OCI-LY7 (cell line): ENCODE results near the gene TAF1B. TPM values are rescaled to one million over a fixed set of nuclear protein-coding genes. Genes with fewer than 3 reads are reported as not detected.

Experiments used
- BruUV-seq: library from RNA; stranded (reverse); fragments of 400-500 nt; replicated peaks from 2 replicates; lab custom pipeline; 2021; lab: Mats Ljungman, UMichigan
- CTCF ChIA-PET: fragments of 300-600 bp; sonication (Branson Sonifier 250); formaldehyde crosslinking; loops from one replicate; lab custom pipeline; 2022; ENCODE audit warnings: antibody characterized with exemption; ENCODE audit not compliant: unreplicated experiment; lab: Charles Lee
- POLR2A ChIA-PET: fragments of 300-600 bp; sonication (Branson Sonifier 250); formaldehyde crosslinking; loops from one replicate; lab custom pipeline; 2022; ENCODE audit warnings: antibody characterized with exemption; lab: Charles Lee
- DNase-seq: peaks from one replicate; pipeline ENCODE4 v3.0.0-alpha.2; 2015; ENCODE audit warnings: low spot score
- H2AFZ ChIP-seq: fragments of 200-600 bp; sonication (generic), shearing (Covaris generic); 2 replicates; pipeline ENCODE4 v1.6.1; 2014; ENCODE audit warnings: mild to moderate bottlenecking, antibody characterized with exemption, low read length, moderate library complexity
- H3K27ac ChIP-seq: fragments of 200-600 bp; sonication (generic); 2 replicates; pipeline ENCODE4 v1.5.1; 2014; ENCODE audit warnings: mixed run types, low read depth, mild to moderate bottlenecking, moderate library complexity, low read length, inconsistent platforms; ENCODE audit not compliant: poor library complexity, severe bottlenecking
- H3K36me3 ChIP-seq: fragments of 200-600 bp; sonication (generic); 2 replicates; pipeline ENCODE4 v1.6.1; 2014; ENCODE audit warnings: mild to moderate bottlenecking, antibody characterized with exemption, low read length, moderate library complexity, mixed read lengths; ENCODE audit not compliant: insufficient read depth
- H3K4me1 ChIP-seq: fragments of 200-600 bp; sonication (generic); 2 replicates; pipeline ENCODE4 v1.5.1; 2014; ENCODE audit warnings: mild to moderate bottlenecking, low read length; ENCODE audit not compliant: insufficient read depth, poor library complexity, severe bottlenecking
- H3K4me2 ChIP-seq: fragments of 200-600 bp; sonication (generic); 2 replicates; pipeline ENCODE4 v1.6.1; 2014; ENCODE audit warnings: mild to moderate bottlenecking, low read length
- H3K4me3 ChIP-seq: fragments of 200-600 bp; sonication (generic); 2 replicates; pipeline ENCODE4 v1.5.1; 2014; ENCODE audit warnings: mild to moderate bottlenecking, low read depth, low read length; ENCODE audit not compliant: poor library complexity, severe bottlenecking
- H3K79me2 ChIP-seq: fragments of 200-600 bp; sonication (generic); 2 replicates; pipeline ENCODE4 v1.6.1; 2016; ENCODE audit warnings: low read depth, mild to moderate bottlenecking, low read length, moderate library complexity, mixed read lengths; ENCODE audit not compliant: insufficient read depth
- H3K9me2 ChIP-seq: fragments of 200-600 bp; sonication (generic); 2 replicates; pipeline ENCODE4 v1.6.1; 2016; ENCODE audit warnings: mild to moderate bottlenecking, low read length, mixed read lengths; ENCODE audit not compliant: insufficient read depth
- H3K9me3 ChIP-seq: fragments of 200-600 bp; sonication (generic); 2 replicates; pipeline ENCODE4 v1.6.1; 2014; ENCODE audit warnings: mild to moderate bottlenecking, mixed run types, low read length, mixed read lengths
- H4K20me1 ChIP-seq: fragments of 200-600 bp; sonication (generic); 2 replicates; pipeline ENCODE4 v1.6.1; 2014; ENCODE audit warnings: mild to moderate bottlenecking, antibody characterized with exemption, low read length, moderate library complexity, mixed read lengths; ENCODE audit not compliant: insufficient read depth
- EZH2phosphoT487 ChIP-seq: fragments of 200-600 bp; sonication (generic); IDR thresholded peaks from 2 replicates; pipeline ENCODE4 v1.6.1; 2018; ENCODE audit warnings: low read depth, borderline replicate concordance, mild to moderate bottlenecking, mixed run types, antibody characterized with exemption, low read length, moderate library complexity, mixed read lengths
- intact Hi-C: fragments of 100-400 bp; cut with micrococcal nuclease; formaldehyde crosslinking; loops from one replicate; pipeline ENCODE4 v1.10.0; 2022; ENCODE audit not compliant: unreplicated experiment
- total RNA-seq, 2 experiments: library from RNA; depleted of rRNA in 1 of 2; stranded (reverse); fragments of >200 nt in 1 of 2; shearing (Covaris generic) in 1 of 2; gene quantifications; 2 replicates each; pipeline ENCODE4 v1.2.3, GENCODE V29; 2014 to 2022
- TF ChIP-seq, protein P1 (sequence below): fragments of 200-600 bp; sonication (generic); conservative IDR thresholded peaks from 2 replicates; pipeline ENCODE4 v1.5.1; 2014; ENCODE audit warnings: mild to moderate bottlenecking, antibody characterized with exemption, low read length, moderate library complexity, mixed read lengths

The TAF1B gene
- total RNA-seq, 2 experiments from 2014 or later, result 25.1 to 35.3 TPM

DNA sequence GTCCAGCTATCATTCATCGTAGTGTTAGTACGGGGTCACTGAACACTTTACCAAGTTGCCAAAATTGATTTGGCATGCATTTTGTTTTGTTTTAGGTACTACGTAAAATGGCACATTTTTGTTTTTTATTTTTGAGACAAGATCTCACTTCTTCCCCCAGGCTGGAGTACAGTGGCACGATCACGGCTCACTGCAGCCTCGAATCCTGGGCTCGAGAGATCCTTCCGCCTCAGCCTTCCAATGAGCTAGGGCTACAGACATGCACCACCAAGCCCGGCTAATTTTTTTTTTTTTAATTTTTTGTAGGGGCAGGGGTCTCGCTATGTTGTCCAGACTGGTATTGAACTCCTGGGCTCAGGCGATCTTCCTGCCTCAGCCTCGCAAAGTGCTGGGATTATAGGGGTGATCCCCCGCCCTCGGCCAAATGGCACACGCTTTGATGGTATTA, 786 bp downstream of the TAF1B start:
- Histone ChIP-seq H3K79me2 (peaks cover 35% of the 10 kb centered on the region), H3K4me1 (peaks cover 32% of the 10 kb centered on the region), H3K27ac (peak overlapping the region; percentile 62), H3K9me3 (no peaks in the 10 kb centered on the region), H4K20me1 (peaks cover 11% of the 10 kb centered on the region; the same call in 1 of the 2 replicates), H3K4me3 (peak overlapping the region; percentile 82), H3K36me3 (peaks cover 42% of the 10 kb centered on the region), H3K9me2 (no peaks in the 10 kb centered on the region), H2AFZ (peak overlapping the region; percentile 89; the same call in 1 of the 2 replicates), H3K4me2 (peak overlapping the region; percentile 93)
- BruUV-seq, result no TSS peak
- CTCF ChIA-PET, result interaction anchor here (0.8 to 1.0 kb wide), 2 partner anchors 8 to 45 kb away, joined by 3 read pairs; no protein-coding TSS in a partner anchor
- POLR2A ChIA-PET, result interaction anchor here (0.8 to 1.2 kb wide), 2 partner anchors 38 to 72 kb away, joined by 3 to 5 read pairs; no protein-coding TSS in a partner anchor
- peak; percentile 40 for DNase-seq
- TF ChIP-seq, protein P1, sequence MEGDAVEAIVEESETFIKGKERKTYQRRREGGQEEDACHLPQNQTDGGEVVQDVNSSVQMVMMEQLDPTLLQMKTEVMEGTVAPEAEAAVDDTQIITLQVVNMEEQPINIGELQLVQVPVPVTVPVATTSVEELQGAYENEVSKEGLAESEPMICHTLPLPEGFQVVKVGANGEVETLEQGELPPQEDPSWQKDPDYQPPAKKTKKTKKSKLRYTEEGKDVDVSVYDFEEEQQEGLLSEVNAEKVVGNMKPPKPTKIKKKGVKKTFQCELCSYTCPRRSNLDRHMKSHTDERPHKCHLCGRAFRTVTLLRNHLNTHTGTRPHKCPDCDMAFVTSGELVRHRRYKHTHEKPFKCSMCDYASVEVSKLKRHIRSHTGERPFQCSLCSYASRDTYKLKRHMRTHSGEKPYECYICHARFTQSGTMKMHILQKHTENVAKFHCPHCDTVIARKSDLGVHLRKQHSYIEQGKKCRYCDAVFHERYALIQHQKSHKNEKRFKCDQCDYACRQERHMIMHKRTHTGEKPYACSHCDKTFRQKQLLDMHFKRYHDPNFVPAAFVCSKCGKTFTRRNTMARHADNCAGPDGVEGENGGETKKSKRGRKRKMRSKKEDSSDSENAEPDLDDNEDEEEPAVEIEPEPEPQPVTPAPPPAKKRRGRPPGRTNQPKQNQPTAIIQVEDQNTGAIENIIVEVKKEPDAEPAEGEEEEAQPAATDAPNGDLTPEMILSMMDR, result no peak
- no peak for TF ChIP-seq EZH2phosphoT487
- intact Hi-C loops, result loop anchor here (5.0 to 10.0 kb wide), 2 partner anchors 422 to 601 kb away; partner anchors contain the start of genes CPSF3, ITGB1BP1 and ODC1

DNA sequence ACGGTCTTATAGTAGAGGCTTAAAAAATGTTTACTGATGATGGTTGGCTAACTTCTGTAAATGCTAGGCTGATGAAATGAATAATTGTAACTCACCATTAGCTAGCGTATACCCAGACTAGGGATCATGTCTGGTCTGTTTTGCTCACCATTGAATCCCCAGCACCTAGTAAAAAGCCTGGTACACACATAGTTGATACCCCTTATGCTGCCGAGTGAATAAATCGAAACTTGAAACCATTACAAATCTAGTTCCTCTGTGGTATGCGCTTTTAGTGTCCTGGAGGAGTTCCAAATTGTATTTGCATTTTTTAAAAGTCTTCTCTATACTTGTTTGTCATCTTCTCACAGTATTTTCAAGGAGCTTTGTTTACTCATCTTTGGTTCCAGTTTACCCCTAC, 1.3 kb downstream of the TAF1B start:
- intact Hi-C loops, result loop anchor here (5.0 to 10.0 kb wide), 2 partner anchors 422 to 600 kb away; partner anchors contain the start of genes CPSF3, ITGB1BP1 and ODC1
- Histone ChIP-seq H4K20me1 (peaks cover 11% of the 10 kb centered on the region; the same call in 1 of the 2 replicates), H3K79me2 (peaks cover 35% of the 10 kb centered on the region), H3K36me3 (peaks cover 48% of the 10 kb centered on the region), H2AFZ (peak overlapping the region; percentile 89; the same call in 1 of the 2 replicates), H3K9me2 (no peaks in the 10 kb centered on the region), H3K27ac (peak overlapping the region; percentile 62), H3K4me3 (peak overlapping the region; percentile 82), H3K4me1 (peaks cover 32% of the 10 kb centered on the region), H3K4me2 (peak overlapping the region; percentile 93), H3K9me3 (no peaks in the 10 kb centered on the region)
- no TSS peak for BruUV-seq
- CTCF ChIA-PET, result interaction anchor here (1.0 kb wide), 1 partner anchor 9 kb away, joined by 3 read pairs; no protein-coding TSS in a partner anchor
- DNase-seq, result peak; percentile 31
- POLR2A ChIA-PET, result interaction anchor here (0.9 to 1.2 kb wide), 3 partner anchors 8 to 38 kb away, joined by 3 to 5 read pairs (median 5); no protein-coding TSS in a partner anchor
- TF ChIP-seq EZH2phosphoT487, result no peak
- TF ChIP-seq, protein P1, result no peak

DNA sequence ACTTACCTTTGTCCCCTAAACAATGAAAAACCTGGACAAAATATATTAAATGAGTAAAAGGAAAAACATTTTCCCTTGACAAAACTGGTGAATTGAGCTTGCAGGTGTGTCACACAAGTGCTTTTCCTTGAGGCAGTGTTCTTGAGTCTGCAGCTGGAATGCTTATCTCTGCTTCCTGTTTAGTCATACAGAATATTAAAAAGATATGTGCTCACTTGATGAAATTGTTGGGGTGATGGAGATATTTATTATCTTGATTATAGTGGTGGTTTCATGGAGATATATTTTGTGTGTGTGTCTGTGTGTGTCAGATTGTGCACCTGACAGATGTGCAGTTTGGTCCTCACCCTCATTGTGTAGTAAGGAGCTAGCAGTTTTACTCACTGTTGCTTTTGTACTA, 3.3 kb downstream of the TAF1B start:
- no peak for DNase-seq
- Histone ChIP-seq H3K4me1 (peaks cover 32% of the 10 kb centered on the region), H3K9me3 (no peaks in the 10 kb centered on the region), H3K4me3 (no peak overlapping the region), H3K36me3 (peaks cover 67% of the 10 kb centered on the region), H3K9me2 (no peaks in the 10 kb centered on the region), H2AFZ (no peak overlapping the region), H3K4me2 (peak overlapping the region; percentile 20; the same call in 1 of the 2 replicates), H3K79me2 (peaks cover 35% of the 10 kb centered on the region), H3K27ac (no peak overlapping the region), H4K20me1 (peaks cover 11% of the 10 kb centered on the region; the same call in 1 of the 2 replicates)
- no TSS peak for BruUV-seq
- TF ChIP-seq EZH2phosphoT487, result no peak
- TF ChIP-seq, protein P1, result no peak
- POLR2A ChIA-PET, result no interaction called here
- intact Hi-C loops, result loop anchor here (10.0 kb wide), 1 partner anchor 598 kb away; the partner anchor contains the start of gene ODC1
- CTCF ChIA-PET, result no interaction called here
